Dendritic cell treated with granulocyte-macrophage colony-stimulating factor and Interleukin-4, amounts not matched to agents 40 ng/mL and 50 ng/mL, for 4 days (primary cell): ENCODE data around the gene NT5DC1.

Experiments used
- H3K27ac Mint-ChIP-seq: one replicate; pipeline ENCODE4 v1.8.0; 2022; ENCODE audit warnings: mild to moderate bottlenecking, mixed read lengths
- H3K27me3 Mint-ChIP-seq: one replicate; pipeline ENCODE4 v1.8.0; 2022; ENCODE audit warnings: mild to moderate bottlenecking, mixed read lengths
- H3K36me3 Mint-ChIP-seq: one replicate; pipeline ENCODE4 v1.8.0; 2022; ENCODE audit warnings: low read depth, mixed read lengths
- H3K4me1 Mint-ChIP-seq: one replicate; pipeline ENCODE4 v1.8.0; 2022; ENCODE audit warnings: low read depth, mixed read lengths
- H3K4me3 Mint-ChIP-seq: one replicate; pipeline ENCODE4 v1.8.0; 2022; ENCODE audit warnings: mild to moderate bottlenecking, moderate library complexity, mixed read lengths
- H3K9me3 Mint-ChIP-seq: one replicate; pipeline ENCODE4 v1.8.0; 2022; ENCODE audit warnings: mixed read lengths
- intact Hi-C: fragments of 100-400 bp; cut with micrococcal nuclease; formaldehyde crosslinking; loops from one replicate; pipeline ENCODE4 v1.15.0; 2022

NT5DC1 gene

DNA sequence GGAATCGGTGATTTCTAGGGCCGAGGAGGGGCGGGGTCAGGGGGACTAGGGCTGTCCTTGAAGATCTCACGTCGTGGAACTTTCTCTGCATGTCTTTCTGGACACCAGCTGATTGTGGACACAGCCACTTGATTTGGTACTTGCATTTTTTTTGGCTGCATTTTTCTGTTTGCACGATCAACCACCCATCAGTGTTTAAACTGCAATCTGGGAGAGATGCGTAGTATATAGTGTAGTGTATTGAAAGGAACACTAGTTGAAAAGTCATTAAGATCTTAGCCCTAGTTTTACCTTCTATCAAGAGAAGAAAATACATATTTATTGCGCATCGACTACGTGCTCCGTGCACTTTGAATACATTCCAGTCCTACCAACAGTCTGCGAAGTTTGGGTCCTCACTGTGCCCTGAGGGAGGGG lies 657 bp downstream of the NT5DC1 start:
- peaks cover 8% of the 10 kb centered on the region for H3K27me3 Mint-ChIP-seq
- peaks cover 43% of the 10 kb centered on the region for H3K4me1 Mint-ChIP-seq
- peak overlapping the region; percentile 93 for H3K4me3 Mint-ChIP-seq
- peaks cover 4% of the 10 kb centered on the region for H3K9me3 Mint-ChIP-seq
- peaks cover 15% of the 10 kb centered on the region for H3K36me3 Mint-ChIP-seq
- intact Hi-C loops = no loop called here
- H3K27ac Mint-ChIP-seq = peak overlapping the region; percentile 87

DNA sequence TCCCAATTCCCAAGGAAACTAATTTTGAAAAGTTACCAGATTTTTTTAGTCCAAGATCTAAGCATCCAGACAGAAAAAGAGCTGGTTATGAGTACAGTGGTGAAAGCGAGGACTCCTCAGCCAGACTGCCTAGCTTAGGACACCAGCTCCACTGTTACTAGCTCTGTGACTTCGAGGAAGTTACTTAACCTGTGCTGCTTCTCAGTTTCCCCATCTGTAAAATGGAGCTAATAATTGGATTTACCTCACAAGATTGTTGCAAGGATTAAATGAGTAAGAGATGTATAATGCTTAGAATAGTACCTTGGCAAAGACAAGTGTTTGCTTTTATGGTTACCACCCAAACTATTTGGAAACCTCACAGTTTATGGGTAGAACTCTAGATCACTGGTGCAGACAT lies 1.1 kb downstream of the NT5DC1 start:
- Mint-ChIP-seq H3K4me1 (peaks cover 43% of the 10 kb centered on the region), H3K36me3 (peaks cover 15% of the 10 kb centered on the region), H3K4me3 (peak overlapping the region; percentile 93), H3K27ac (peak overlapping the region; percentile 87), H3K27me3 (peaks cover 8% of the 10 kb centered on the region), H3K9me3 (no peaks in the 10 kb centered on the region)
- intact Hi-C loops = no loop called here

DNA sequence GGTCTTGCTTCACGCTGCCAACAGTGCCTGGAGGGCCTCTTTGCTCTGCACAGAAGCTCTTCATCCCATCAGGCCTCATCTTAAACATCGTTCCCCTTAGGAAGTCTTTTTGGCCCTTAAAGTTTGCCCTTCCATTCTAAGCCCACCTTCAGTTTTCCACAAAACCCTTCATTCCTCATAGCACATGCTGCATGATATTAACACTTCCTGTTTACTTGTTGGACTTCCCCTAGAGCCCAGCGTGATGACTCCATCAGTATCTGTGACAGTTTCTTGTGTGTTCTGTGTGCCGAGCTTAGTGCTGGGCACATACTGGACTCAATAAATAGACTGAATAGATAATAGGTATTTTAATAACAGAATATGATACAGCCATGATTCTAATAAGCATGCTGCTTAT lies 2.2 kb downstream of the NT5DC1 start:
- H3K9me3 Mint-ChIP-seq = no peaks in the 10 kb centered on the region
- peaks cover 43% of the 10 kb centered on the region for H3K4me1 Mint-ChIP-seq
- no peak overlapping the region for H3K4me3 Mint-ChIP-seq
- peaks cover 8% of the 10 kb centered on the region for H3K27me3 Mint-ChIP-seq
- peaks cover 15% of the 10 kb centered on the region for H3K36me3 Mint-ChIP-seq
- intact Hi-C loops = no loop called here
- peak overlapping the region; percentile 32 for H3K27ac Mint-ChIP-seq

DNA sequence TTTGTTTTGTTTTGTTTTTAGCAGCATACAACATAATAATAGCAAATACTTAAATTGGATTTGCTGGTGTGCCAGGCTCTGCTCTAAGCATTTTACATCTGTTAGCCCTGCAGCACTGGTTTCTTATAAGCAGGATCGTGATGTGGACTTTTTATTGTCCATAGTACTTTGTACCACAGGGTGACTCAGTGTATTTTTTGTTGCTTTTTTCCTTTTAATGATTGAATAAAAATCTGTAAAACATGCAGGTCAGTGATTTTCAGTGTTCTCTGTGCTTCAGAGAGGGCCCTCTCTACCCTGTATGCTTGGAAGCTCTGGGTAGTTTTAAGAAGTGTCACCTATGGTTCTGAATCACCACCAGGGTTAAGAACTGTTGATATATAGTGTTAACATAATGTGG lies 4.0 kb downstream of the NT5DC1 start:
- H3K27me3 Mint-ChIP-seq = peaks cover 3% of the 10 kb centered on the region
- H3K4me1 Mint-ChIP-seq = peaks cover 33% of the 10 kb centered on the region
- intact Hi-C loops = no loop called here
- H3K27ac Mint-ChIP-seq = peak overlapping the region; percentile 24
- H3K9me3 Mint-ChIP-seq = no peaks in the 10 kb centered on the region
- H3K4me3 Mint-ChIP-seq = no peak overlapping the region
- H3K36me3 Mint-ChIP-seq = peaks cover 27% of the 10 kb centered on the region

DNA sequence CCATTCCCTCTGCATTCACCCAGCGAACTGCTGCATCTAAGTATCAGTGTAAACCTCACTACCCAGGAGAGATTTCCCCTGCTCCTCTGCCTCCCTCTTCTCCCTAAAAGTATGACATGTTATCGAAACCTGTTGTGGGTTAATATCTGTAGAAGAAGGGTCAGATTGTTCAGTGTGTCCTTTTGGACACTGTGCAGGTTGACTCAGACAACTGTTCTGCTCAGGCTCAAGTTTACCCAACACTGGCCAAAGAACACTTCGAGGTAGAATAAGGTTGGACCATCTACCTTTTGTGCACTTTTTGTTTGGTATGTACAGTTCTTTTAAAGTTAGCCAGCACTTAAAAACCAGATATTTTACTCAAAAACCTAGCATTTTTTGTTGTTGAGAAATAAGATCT lies 4.6 kb downstream of the NT5DC1 start:
- intact Hi-C loops = no loop called here
- Mint-ChIP-seq H3K36me3 (peaks cover 30% of the 10 kb centered on the region), H3K4me3 (no peak overlapping the region), H3K9me3 (no peaks in the 10 kb centered on the region), H3K4me1 (peaks cover 31% of the 10 kb centered on the region), H3K27me3 (peaks cover 2% of the 10 kb centered on the region), H3K27ac (peak overlapping the region; percentile 24)

DNA sequence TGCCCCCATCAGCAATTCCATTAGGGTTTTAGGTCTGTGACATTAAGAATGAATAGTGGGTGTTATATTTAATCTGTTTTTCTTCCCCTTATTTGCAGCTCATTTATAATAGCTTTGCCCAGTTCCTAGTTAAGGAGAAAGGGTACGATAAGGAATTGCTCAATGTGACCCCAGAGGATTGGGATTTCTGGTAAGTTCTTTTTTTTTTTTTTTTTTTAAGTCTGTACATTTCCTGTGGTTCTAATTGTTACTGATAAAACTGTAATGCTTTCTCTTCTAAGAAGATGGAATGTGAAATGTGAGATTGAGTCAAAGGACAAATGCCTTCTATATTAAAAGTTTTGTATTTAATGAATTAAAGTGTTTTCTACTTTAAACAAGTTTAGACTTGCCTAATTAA lies 5.5 kb downstream of the NT5DC1 start:
- Mint-ChIP-seq H3K4me1 (peaks cover 29% of the 10 kb centered on the region), H3K27ac (no peak overlapping the region), H3K9me3 (no peaks in the 10 kb centered on the region), H3K27me3 (no peaks in the 10 kb centered on the region), H3K36me3 (peaks cover 31% of the 10 kb centered on the region), H3K4me3 (no peak overlapping the region)
- intact Hi-C loops = no loop called here

DNA sequence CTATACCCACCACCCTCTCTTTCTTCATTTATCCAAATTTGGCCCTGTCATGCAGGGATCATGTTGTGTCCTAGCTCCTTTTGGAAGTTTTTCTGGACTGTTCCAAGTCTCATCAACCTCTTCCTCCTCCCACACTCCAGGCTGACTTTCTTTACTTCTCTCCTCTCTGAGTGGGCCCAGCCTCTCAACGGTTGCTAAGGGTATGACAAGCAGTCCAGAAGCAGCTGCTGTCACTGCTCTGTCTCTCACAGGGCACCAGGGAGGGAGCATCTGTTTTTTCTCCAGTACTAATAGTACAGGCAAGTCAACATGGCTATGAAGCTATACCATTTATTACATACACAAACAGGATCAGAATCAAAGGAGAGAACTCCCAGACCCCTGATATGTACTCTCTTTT lies 8.2 kb downstream of the NT5DC1 start:
- intact Hi-C loops = no loop called here
- peaks cover 43% of the 10 kb centered on the region for H3K36me3 Mint-ChIP-seq
- no peaks in the 10 kb centered on the region for H3K27me3 Mint-ChIP-seq
- no peak overlapping the region for H3K4me3 Mint-ChIP-seq
- H3K27ac Mint-ChIP-seq = no peak overlapping the region
- no peaks in the 10 kb centered on the region for H3K9me3 Mint-ChIP-seq
- peaks cover 5% of the 10 kb centered on the region for H3K4me1 Mint-ChIP-seq

DNA sequence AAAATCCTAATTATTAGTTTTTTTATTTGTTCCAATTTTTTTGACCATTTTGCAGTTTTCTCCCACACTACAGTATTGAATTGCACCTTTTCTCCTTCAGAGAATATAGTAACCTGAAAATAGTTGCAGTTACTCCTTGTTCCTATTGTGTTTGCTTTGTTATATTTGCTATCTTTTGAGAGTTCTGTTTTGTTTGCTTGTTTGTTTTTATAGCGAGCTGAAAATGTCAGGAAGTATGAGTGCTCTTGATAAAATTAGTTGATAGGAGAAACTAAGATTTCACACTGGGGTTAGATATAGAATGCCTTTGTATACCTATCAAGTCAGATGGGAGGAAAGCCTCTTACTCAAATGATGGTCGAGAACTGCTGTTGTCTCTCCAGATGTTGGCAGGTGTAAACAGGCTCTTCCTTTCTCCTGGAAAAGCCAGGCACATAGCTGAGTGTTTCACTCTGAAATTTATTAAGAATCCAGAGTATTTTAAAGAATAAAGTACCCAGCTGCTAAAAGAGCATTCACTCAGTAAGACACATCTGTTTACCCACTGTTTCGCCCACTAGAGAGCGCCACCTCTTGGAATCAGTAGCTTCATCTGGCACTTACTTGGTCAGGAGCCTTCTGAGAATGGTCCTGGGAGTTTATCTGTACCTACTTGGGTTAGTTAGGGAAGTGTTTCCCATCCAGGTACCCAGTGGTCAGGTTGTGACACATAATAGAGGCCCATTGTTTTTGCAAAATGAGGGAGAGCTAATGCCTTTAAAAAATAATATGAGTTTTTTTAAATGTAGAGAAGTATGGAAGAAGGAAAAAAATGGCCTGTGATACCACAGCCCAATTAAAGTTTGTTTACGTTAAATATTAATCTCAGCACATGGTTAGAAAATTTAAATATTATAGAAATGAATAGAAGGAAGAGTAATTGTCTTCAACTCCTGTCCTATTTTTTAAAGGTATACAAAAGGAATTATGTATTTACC lies 11.2 kb downstream of the NT5DC1 start:
- H3K36me3 Mint-ChIP-seq = peaks cover 48% of the 10 kb centered on the region
- intact Hi-C loops = no loop called here

DNA sequence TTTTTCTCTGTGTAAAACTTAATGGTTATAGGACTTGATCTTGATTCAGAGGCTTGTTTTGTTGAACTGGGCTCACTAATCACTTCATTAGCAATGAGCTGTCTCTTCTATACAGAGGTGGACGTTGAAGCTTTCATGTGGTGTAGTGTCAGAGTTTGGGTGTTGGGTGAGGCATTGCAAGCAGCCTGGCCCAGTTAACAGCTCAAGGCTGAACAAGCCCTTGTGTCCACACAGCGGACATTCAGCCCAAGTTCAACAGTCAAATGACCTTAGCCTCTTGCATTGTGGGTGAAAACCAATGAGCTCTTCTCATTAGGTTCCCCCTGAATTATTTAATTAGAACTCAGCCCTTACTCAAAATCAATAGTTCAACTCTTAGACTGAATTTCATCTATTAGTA lies 12.7 kb downstream of the NT5DC1 start:
- H3K4me3 Mint-ChIP-seq = no peak overlapping the region
- peaks cover 48% of the 10 kb centered on the region for H3K36me3 Mint-ChIP-seq
- H3K27ac Mint-ChIP-seq = no peak overlapping the region

More for the DNA sequence above, 11.2 kb downstream of the NT5DC1 start:
- no peak overlapping the region for H3K4me3 Mint-ChIP-seq
- H3K9me3 Mint-ChIP-seq = no peaks in the 10 kb centered on the region
- H3K27ac Mint-ChIP-seq = no peak overlapping the region
- H3K4me1 Mint-ChIP-seq = no peaks in the 10 kb centered on the region
- no peaks in the 10 kb centered on the region for H3K27me3 Mint-ChIP-seq

DNA sequence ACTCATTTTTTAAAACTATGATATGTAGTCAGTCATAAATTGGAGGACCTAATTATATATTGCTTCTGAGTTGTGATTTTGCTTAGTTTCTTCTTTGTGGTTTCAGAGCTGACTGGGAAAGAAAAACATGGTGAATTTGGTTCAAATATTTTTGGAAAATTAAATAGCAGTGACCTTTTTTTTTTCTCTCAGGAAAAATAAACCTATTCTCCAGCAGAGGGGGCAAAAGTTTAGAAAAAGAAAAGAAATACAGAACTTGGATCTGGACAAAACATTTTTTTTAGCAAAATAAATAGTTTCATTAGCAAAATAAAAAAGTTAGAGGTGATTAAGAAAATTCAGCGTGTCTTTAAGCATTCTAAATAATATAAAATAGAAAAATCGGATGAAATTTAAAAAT lies 15.1 kb downstream of the NT5DC1 start:
- Mint-ChIP-seq H3K9me3 (no peaks in the 10 kb centered on the region), H3K36me3 (peaks cover 27% of the 10 kb centered on the region), H3K4me1 (no peaks in the 10 kb centered on the region), H3K4me3 (no peak overlapping the region), H3K27me3 (no peaks in the 10 kb centered on the region), H3K27ac (no peak overlapping the region)
- intact Hi-C loops = no loop called here

More for the DNA sequence above, 12.7 kb downstream of the NT5DC1 start:
- Mint-ChIP-seq H3K4me1 (no peaks in the 10 kb centered on the region), H3K9me3 (no peaks in the 10 kb centered on the region), H3K27me3 (no peaks in the 10 kb centered on the region)
- intact Hi-C loops = no loop called here

DNA sequence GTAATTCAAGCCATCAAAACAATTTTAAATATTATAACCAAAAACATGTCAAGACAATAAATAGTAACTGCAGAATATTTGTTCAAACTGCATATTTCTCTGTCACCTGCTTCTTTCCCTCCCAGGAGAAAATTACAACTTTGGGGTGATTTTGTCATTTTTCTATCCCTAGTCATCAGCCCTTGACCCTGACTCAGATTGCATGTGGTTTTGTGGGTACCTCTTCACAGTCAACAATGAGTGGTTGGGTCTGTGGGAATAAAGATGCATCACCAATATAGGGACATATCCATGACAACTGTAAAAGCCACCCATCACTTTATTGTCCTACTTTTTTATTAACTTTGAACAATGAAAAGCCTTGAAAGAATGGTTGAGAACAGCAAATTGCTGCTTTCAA lies 18.0 kb downstream of the NT5DC1 start:
- Mint-ChIP-seq H3K36me3 (peaks cover 7% of the 10 kb centered on the region), H3K4me1 (no peaks in the 10 kb centered on the region), H3K9me3 (no peaks in the 10 kb centered on the region), H3K27ac (no peak overlapping the region), H3K27me3 (no peaks in the 10 kb centered on the region), H3K4me3 (no peak overlapping the region)
- intact Hi-C loops = no loop called here

DNA sequence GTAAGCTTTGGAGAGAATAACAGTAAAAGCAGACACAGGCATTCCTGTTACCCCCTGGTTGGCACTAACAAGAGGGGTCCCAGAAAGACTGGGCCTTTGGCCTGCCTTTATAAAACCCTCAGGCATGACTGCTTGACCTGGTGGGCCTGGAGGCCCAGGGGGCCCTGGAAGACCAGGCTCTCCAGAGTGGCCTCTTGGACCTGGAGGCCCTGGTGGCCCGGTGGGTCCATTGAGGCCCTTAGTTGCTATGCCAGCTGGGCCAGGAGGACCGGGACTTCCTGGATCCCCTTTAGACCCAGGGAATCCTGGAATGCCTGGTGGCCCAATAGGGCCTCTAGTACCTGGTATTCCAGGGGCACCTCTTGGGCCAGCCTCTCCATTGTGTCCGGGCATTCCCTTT lies 19.8 kb downstream of the NT5DC1 start:
- no peaks in the 10 kb centered on the region for H3K27me3 Mint-ChIP-seq
- no peaks in the 10 kb centered on the region for H3K36me3 Mint-ChIP-seq
- no peak overlapping the region for H3K27ac Mint-ChIP-seq
- intact Hi-C loops = no loop called here
- H3K4me3 Mint-ChIP-seq = no peak overlapping the region
- no peaks in the 10 kb centered on the region for H3K4me1 Mint-ChIP-seq
- H3K9me3 Mint-ChIP-seq = no peaks in the 10 kb centered on the region

DNA sequence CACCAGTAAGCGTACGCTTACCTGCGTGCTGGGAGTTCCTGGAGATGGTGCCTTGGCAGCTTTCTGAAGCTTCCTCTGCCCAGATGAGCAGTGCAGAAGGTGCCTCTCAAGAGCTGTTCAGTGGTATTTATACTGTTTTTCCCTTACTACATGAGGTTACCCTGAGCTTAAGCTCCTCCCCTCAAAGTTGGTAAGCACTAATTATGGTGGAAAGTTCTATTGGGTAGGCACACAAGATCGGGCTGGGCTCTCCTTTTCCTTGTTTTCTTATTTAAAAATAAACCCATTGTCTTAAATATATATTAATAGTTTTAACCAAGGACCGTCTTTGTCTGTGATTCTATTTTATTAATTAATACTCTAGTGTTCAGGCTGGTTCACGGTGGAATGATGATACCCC lies 25.4 kb downstream of the NT5DC1 start, which contains the start of gene COL10A1:
Gene COL10A1 (minus strand): TSS at position 101 of the 400 bp plus-strand sequence. CDS start 640 bp downstream, outside the sequence.
- Mint-ChIP-seq H3K27ac (no peak within 1 kb of the TSS), H3K4me1 (no peaks in the 10 kb centered on the region), H3K27me3 (no peaks in the 10 kb centered on the region), H3K4me3 (no peak within 1 kb of the TSS), H3K9me3 (no peaks in the 10 kb centered on the region), H3K36me3 (no peaks in the 10 kb centered on the region)
- intact Hi-C loops = no loop called here

DNA sequence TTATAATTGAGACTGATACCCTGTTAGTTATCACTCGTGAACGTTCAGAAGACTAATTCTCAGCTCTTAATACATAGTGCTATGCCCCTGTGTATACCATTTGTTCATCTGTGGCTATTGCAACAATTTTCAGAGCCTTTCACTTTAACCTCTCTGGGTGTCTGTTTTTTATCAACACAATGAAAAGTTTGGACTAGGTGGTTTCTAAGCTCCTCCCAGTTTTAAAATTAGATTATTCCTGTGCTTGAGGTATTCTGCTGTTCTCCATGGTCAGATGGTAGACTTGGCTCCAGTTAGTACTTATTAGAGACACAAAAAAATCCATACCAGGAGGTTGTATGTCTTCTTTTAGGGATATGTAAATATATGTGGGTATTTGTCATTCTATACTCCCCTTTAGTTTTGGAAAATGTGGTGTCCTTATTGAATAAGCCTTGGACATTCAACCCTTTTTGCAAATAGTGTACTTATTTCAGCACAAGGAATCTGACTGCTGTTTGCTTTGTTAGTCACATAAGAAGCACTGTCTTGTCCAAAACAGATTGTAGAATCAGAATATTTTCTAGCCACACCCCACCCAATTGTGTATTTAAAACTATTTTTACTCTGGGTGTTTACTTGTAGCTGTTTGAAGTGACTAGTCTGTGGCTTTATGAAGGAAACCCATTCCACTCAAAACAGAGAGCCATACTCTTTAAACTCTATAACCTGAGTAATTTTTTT lies 27.3 kb downstream of the NT5DC1 start:
- H3K36me3 Mint-ChIP-seq = no peaks in the 10 kb centered on the region
- H3K4me3 Mint-ChIP-seq = no peak overlapping the region
- no peaks in the 10 kb centered on the region for H3K4me1 Mint-ChIP-seq
- intact Hi-C loops = no loop called here
- H3K27me3 Mint-ChIP-seq = no peaks in the 10 kb centered on the region
- no peaks in the 10 kb centered on the region for H3K9me3 Mint-ChIP-seq
- H3K27ac Mint-ChIP-seq = no peak overlapping the region
